Spleen (tissue), 7 donors: ENCODE measurements around the gene NRBF2.

ENCODE experiments used
- POLR2A ChIP-seq, 3 donors: fragments of 450-650 bp; IDR thresholded peaks; one replicate each; pipeline ENCODE4 v1.5.1; 2017; ENCODE audit warnings: antibody characterized with exemption in 3 of 3, mild to moderate bottlenecking in 1 of 3
- POLR2AphosphoS5 ChIP-seq, 3 donors: sonication (generic); formaldehyde crosslinking; IDR thresholded peaks; one replicate each; pipeline ENCODE4 v1.5.1; 2017; ENCODE audit warnings: antibody characterized with exemption in 3 of 3
- TF ChIP-seq, protein P1 (sequence below), 11 experiments: fragments of 200-600 bp in 7 of 11; fragments of 450-650 bp in 4 of 11; sonication (generic) in 4 of 11; IDR thresholded peaks in 8 of 11; conservative IDR thresholded peaks in 3 of 11; 1 replicate in 7 of 11; 2 replicates in 4 of 11; pipeline versions ENCODE4 v1.4.0 to v1.8.0; 2016 to 2021; ENCODE audit warnings: antibody characterized with exemption in 11 of 11, inconsistent platforms in 4 of 11, mild to moderate bottlenecking in 1 of 11
- donor health status: DM: no; HTN: no; CAD: no; lungs with moderate emphysema.
- donor health status: DM: no; HTN: no; CAD: no.
- donor health status: DM: no; HTN: no; CAD: no.

GRCh38 chr10:63154546-63155387, 21.6 kb downstream of the NRBF2 start:
- TF ChIP-seq, protein P1, sequence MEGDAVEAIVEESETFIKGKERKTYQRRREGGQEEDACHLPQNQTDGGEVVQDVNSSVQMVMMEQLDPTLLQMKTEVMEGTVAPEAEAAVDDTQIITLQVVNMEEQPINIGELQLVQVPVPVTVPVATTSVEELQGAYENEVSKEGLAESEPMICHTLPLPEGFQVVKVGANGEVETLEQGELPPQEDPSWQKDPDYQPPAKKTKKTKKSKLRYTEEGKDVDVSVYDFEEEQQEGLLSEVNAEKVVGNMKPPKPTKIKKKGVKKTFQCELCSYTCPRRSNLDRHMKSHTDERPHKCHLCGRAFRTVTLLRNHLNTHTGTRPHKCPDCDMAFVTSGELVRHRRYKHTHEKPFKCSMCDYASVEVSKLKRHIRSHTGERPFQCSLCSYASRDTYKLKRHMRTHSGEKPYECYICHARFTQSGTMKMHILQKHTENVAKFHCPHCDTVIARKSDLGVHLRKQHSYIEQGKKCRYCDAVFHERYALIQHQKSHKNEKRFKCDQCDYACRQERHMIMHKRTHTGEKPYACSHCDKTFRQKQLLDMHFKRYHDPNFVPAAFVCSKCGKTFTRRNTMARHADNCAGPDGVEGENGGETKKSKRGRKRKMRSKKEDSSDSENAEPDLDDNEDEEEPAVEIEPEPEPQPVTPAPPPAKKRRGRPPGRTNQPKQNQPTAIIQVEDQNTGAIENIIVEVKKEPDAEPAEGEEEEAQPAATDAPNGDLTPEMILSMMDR (IDR thresholded peaks at IDR 0.05 in 8 of 11, conservative IDR thresholded peaks at IDR 0.05 in 3 of 11), result no peak
- TF ChIP-seq POLR2A (IDR thresholded peaks at IDR 0.05) (no peak), POLR2AphosphoS5 (IDR thresholded peaks at IDR 0.05) (no peak)
